HG03139 (cell line): Measurements from ENCODE around the gene IGF2BP3.
"Not testable (repeated sequence)": the region's sequence is repeated elsewhere in the genome, so short reads cannot be mapped to it uniquely, and the experiment has no call there.

Source experiments
- ATAC-seq: cut with Tn5 transposase; IDR thresholded peaks from one replicate; pipeline ENCODE4 v1.9.1; 2021; ENCODE audit not compliant: unreplicated experiment

Gene IGF2BP3

DNA sequence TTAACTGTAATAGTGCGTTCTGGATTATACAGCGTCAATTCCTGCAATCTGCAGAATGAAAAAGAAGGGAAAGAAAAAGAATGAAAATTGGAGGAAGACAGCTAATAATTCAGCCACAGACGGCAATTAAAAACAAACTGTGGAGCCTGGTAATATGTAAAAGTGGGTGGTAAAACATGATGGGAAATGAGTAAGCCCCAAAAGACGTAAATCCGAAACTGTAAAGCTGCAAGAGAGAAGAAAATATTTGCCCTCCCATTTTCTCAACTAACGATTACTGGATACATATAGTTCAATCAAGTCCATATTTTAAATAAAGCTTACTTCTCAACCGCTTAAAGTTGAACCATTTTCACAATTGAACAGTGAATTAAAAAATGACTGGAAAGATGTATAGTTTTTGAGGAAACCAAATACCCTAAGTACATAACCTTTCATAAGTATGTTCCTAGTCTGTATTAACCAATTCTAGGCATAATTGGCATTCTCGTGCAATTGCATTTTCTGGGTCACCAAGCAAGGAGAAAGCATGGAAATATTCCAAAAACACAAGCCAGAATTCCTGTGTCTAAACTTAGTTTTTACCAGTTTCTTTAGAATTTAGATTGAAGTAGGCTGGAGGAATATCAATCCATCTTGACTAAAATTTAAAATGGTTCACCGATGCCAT lies 126.3 kb downstream of the IGF2BP3 start:
- no peak for ATAC-seq

DNA sequence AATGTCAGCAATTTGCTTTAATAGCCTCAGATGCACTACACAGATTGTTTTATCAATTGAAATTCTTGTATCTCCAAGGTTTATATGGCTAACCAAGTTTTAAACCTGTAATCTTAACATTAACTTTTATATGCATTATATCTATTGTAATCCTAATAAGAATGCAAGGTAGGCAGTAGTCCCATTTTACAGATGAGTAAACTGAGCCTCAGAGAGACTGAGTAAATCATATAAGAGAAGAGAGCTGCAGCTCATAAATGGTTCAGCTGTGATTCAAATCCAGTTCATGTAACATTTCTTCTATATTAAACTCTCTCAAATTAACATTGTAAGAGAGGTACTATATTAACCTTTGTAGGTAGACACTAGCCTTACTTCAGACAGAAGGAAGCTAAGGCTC lies 127.2 kb downstream of the IGF2BP3 start:
- no peak for ATAC-seq

DNA sequence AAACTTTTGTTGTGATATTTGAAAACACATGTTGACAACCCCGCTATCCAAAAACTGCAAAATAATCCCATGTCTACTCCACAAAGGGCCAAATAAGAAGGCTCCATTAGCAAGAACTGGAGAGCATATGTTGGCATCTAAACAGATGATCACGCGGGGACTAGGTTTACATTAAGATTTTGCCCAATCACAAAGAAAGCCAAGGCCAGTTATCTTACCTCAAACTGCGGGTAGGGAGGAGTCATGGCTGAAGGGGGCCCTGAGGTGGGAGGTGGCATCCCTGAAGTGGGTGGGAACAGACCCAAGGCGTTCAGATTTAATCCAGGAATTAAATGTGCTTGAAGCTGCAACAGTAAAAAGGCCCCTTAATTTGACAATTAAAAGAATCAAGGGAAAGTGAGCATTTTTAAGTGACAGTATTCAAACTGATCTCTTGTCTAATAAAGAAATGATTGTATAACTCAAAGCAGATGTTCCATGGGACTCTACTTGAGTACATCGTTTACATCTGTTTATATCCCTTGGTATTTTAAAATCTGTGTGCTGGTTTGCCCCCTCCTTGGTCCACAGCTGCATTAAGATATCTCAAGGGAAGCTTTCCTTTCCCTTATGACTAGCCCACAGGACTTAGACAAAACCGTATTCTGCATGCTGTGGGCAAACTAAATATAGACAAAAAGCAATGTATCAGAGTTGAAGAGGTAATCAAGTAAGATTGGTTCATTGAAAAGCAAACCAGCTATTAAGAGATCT lies 128.3 kb downstream of the IGF2BP3 start:
- no peak for ATAC-seq

- no peak for ATAC-seq
These were observed 131.4 kb downstream of the IGF2BP3 start for GRCh38 chr7:23338863-23339262.

DNA sequence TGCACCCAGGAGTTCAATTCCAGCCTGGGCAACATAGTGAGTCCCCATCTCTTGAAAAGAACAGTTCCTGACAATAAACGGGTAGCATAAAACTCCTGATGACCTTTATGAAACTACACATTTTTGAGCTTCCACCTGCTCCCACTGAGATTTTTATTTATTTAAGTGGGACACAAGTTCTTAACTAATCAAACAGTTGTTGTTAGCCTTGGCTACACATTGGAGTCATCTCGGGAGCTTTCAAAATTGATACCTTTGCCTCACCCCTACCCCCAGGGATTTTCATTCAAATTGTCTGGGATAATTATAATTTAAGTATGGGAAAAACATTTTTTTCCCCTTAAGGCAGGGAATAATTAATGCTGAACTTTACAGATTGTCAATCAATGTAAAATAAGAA lies 131.9 kb downstream of the IGF2BP3 start:
- ATAC-seq = no peak

GRCh38 chr7:23337374-23337773 lies 132.9 kb downstream of the IGF2BP3 start:
- ATAC-seq = no peak

DNA sequence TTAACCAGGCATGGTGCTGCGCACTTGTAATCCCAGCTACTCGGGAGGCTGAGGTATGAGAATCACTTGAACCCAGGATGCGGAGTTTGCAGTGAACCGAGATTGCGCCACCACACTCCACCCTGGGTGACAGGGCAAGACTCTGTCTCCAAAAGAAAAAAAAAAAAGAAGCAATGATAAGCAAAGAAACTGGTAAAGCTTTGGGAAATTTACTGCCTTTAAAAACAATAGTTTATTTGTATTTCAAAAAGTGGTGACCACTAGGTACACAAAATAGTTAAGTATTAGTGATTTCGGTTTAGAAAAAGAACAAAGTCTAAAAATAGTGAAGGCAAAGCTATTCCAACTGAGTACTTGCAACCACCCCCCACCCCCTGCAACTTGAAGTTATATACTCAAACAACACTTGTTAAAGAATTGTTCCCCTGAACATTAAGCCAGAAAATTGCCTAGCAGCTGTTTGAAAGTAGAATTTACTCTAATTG lies 133.4 kb downstream of the IGF2BP3 start:
- no peak for ATAC-seq

- no peak for ATAC-seq
These were observed 134.2 kb downstream of the IGF2BP3 start for GRCh38 chr7:23336086-23336485.

DNA sequence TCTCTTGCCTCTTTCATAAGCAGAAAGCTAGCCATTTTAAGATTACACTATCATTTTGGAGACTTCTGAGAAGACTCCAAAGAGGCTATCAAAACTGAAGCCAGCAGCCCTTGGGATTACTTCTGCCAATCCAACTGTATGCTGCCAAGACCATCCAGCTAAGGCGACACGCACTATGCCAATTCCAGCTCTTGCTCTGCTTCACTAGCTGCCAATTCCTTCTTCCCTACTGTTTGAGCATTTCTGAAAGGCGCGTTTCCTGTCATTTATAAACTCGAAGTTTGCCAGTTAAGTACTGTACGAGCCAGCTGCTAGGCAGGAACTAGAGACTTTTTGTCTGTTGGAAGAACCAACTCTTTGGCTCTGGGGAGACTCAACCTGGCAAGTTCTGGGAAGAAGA lies 134.7 kb downstream of the IGF2BP3 start:
- no peak for ATAC-seq

GRCh38 chr7:23335136-23335535 lies 135.2 kb downstream of the IGF2BP3 start:
- ATAC-seq = no peak

- ATAC-seq = no peak
These were observed 135.7 kb downstream of the IGF2BP3 start for GRCh38 chr7:23334482-23335056.

- ATAC-seq = no peak
These were observed 136.5 kb downstream of the IGF2BP3 start for GRCh38 chr7:23333671-23334246.

DNA sequence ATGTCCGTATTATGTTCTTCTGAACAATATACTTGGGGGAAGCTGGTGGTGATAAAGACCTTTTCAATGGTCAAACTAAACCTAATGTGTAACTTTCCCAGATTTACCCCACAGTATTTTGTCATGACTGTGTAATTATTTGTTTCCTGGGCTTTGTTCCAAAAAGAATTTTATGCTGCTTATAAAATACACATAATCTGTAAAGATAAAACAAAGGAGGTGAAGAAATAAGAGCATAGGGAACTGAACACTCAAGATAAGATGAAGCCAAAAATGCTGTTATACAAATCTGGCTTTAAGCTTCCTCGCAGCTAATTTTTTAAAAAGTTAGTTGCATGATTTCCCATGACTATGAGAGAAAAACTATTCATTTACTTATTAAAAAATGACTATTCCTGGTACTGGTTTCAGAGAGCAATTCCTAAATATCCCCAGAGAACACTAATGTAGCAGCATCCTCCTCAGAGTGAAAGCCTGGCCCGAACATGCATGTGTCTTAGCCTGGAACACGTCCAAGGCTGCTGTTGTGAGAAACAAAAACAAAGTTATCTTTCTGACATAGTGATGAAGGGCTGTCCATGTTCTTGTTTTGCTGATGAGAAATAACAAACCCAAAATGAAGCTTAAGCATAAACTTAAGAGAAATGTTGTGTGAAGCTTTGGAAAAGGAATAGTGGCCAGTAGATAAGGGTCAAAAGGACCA lies 137.2 kb downstream of the IGF2BP3 start:
- no peak for ATAC-seq

- ATAC-seq = no peak
These were observed 138.1 kb downstream of the IGF2BP3 start for GRCh38 chr7:23332193-23332592.

- no peak for ATAC-seq
These were observed 139.2 kb downstream of the IGF2BP3 start for GRCh38 chr7:23331132-23331531.

DNA sequence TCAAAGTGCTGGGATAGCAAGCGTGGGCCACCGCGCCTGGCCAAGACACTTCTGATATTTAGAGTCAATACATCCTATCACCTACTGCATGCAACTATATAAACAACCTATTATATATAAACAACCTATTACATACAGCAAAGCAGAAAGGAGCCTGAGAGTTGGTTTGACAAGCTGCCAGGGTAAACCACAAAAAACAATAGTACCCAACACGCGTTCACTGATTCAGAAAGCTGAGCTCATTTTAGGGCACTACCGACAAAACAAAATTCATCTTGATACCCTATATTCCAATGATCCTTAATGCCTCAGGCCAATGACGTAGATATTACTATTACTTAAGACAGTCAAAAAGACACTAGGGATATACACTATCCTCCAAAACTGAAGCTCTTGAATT lies 154.9 kb downstream of the IGF2BP3 start:
- no peak for ATAC-seq

GRCh38 chr7:23312141-23312540 lies 158.2 kb downstream of the IGF2BP3 start:
- ATAC-seq = not testable (repeated sequence)

- ATAC-seq = no peak
These were observed 161.5 kb downstream of the IGF2BP3 start for GRCh38 chr7:23308754-23309153.

GRCh38 chr7:23306936-23307521 lies 163.3 kb downstream of the IGF2BP3 start:
- ATAC-seq = no peak

- no peak for ATAC-seq
These were observed 170.5 kb downstream of the IGF2BP3 start for GRCh38 chr7:23299770-23300300.
